Lower leg skin (tissue), 3 donors: ENCODE results near the gene HSD17B12.

Experiments used
- CTCF ChIP-seq, 3 donors: fragments of 450-650 bp; IDR thresholded peaks; one replicate each; pipeline ENCODE4 v1.5.1; 2016; ENCODE audit warnings: antibody characterized with exemption in 3 of 3, mild to moderate bottlenecking in 3 of 3, moderate library complexity in 2 of 3
- POLR2A ChIP-seq, 2 donors: fragments of 450-650 bp; IDR thresholded peaks; one replicate each; pipeline ENCODE4 v1.6.1; 2016 to 2017; ENCODE audit warnings: antibody characterized with exemption in 2 of 2, mild to moderate bottlenecking in 1 of 2, moderate library complexity in 1 of 2

DNA sequence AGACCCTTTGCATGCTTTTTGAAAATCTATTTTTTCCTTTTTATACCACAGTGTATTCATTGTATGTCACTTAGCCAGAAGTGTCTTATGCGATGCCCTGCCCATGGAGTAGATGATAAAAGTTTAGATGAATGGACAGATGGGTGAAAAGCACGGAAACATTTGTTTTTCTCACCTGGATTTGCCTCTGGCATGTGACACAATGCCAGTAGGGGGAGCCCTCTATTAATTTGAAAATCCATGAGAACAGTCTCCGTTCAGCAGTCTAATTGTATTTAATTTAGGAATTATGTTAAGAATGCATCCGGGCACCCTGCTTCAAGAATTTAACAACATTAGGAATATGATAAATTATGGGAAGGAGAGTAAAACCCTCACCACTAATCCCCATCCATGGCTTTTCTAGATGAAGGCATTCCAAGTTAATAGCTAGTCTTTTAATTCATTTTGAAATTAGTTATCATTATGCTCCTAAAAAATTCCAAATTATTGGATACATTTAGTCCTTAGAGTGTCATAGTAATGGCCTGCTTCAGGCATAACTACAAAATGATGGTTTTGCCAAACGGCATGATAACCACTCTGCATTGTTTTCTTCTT, 144.8 kb downstream of the HSD17B12 start:
- TF ChIP-seq CTCF (IDR thresholded peaks at IDR 0.05): no peak
- no peak for TF ChIP-seq POLR2A (IDR thresholded peaks at IDR 0.05)
